Hepatocyte (in vitro differentiated cells): ENCODE results near the gene GHR.

Experiments used
- EZH2 ChIP-seq: fragments of 200-600 bp; sonication (generic); IDR thresholded peaks from 2 replicates; pipeline ENCODE4 v1.6.1; 2016; ENCODE audit warnings: antibody characterized with exemption, mild to moderate bottlenecking, borderline replicate concordance
- EZH2phosphoT487 ChIP-seq: fragments of 200-600 bp; sonication (generic); IDR thresholded peaks from one replicate; pipeline ENCODE4 v1.6.1; 2018; ENCODE audit warnings: antibody characterized with exemption, mild to moderate bottlenecking, low read depth, moderate library complexity; ENCODE audit not compliant: unreplicated experiment, severe bottlenecking
- TF ChIP-seq, protein P1 (sequence below): fragments of 200-600 bp; sonication (generic); IDR thresholded peaks from 2 replicates; pipeline ENCODE4 v1.5.1; 2016; ENCODE audit warnings: antibody characterized with exemption, mild to moderate bottlenecking; ENCODE audit not compliant: poor library complexity

DNA sequence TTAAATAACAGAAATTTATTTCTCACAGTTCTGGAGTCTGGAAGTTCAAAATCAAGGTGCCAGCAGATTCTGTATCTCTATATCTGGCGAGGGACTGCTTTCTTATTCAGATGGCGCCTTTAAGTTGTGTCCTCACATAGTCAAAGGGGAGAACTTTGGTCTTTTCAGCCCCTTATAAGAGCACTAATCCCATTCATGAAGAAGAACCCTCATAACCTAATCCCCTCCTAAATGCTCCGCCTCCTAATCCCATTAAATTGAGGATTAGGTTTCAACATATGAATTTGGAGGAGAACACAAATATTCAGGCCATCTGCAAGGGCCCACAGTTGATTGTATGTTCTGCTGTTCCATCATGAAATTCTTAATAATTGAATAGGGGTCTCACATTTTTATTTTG lies 322.6 kb downstream of the GHR start:
- TF ChIP-seq EZH2phosphoT487 (no peak), EZH2 (no peak)
- TF ChIP-seq, protein P1, sequence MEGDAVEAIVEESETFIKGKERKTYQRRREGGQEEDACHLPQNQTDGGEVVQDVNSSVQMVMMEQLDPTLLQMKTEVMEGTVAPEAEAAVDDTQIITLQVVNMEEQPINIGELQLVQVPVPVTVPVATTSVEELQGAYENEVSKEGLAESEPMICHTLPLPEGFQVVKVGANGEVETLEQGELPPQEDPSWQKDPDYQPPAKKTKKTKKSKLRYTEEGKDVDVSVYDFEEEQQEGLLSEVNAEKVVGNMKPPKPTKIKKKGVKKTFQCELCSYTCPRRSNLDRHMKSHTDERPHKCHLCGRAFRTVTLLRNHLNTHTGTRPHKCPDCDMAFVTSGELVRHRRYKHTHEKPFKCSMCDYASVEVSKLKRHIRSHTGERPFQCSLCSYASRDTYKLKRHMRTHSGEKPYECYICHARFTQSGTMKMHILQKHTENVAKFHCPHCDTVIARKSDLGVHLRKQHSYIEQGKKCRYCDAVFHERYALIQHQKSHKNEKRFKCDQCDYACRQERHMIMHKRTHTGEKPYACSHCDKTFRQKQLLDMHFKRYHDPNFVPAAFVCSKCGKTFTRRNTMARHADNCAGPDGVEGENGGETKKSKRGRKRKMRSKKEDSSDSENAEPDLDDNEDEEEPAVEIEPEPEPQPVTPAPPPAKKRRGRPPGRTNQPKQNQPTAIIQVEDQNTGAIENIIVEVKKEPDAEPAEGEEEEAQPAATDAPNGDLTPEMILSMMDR, result no peak
